ENCODE measurements around the gene COBL. TPM values are rescaled to one million over a fixed set of nuclear protein-coding genes. Genes with fewer than 3 reads are reported as not detected.

COBL gene
- total RNA-seq, 1 donor from 2014 or later, result 25.7 TPM

GRCh38 chr7:51229620-51230323, 86.8 kb downstream of the COBL start:
- TF ChIP-seq, protein P1, sequence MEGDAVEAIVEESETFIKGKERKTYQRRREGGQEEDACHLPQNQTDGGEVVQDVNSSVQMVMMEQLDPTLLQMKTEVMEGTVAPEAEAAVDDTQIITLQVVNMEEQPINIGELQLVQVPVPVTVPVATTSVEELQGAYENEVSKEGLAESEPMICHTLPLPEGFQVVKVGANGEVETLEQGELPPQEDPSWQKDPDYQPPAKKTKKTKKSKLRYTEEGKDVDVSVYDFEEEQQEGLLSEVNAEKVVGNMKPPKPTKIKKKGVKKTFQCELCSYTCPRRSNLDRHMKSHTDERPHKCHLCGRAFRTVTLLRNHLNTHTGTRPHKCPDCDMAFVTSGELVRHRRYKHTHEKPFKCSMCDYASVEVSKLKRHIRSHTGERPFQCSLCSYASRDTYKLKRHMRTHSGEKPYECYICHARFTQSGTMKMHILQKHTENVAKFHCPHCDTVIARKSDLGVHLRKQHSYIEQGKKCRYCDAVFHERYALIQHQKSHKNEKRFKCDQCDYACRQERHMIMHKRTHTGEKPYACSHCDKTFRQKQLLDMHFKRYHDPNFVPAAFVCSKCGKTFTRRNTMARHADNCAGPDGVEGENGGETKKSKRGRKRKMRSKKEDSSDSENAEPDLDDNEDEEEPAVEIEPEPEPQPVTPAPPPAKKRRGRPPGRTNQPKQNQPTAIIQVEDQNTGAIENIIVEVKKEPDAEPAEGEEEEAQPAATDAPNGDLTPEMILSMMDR (conservative IDR thresholded peaks at IDR 0.05), result no peak
- Mint-ChIP-seq H3K27me3 (no peaks in the 10 kb centered on the region), H3K4me1 (ENCODE audit: unreplicated experiment) (peaks cover 45% of the 10 kb centered on the region), H3K27ac (no peak overlapping the region), H3K36me3 (no peaks in the 10 kb centered on the region), H3K4me3 (no peak overlapping the region), H3K9me3 (no peaks in the 10 kb centered on the region)
- DNase-seq (ENCODE audit: extremely low spot score, unreplicated experiment), result no peak

DNA sequence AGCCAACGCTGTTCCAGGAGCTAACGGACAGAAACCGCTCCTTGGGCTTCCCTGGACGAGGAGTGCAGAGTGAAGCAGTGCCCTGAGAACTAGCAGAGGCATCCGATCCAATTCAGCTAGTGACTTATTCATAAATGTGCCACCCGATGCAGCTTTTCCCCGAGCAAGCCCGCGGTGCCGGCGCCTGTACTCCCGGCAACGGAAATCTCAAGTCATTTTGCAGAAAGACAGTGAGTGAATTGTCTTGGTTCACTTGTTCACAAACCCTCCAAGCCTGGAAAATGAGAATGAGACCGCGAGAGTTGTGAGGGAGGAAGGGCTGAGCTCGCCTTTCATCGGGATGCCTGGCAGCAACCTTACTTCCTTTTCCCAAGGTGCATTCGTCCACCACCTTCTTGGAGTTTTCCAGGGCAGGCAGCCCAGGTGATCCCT, 87.5 kb downstream of the COBL start:
- no peak overlapping the region for H3K27ac Mint-ChIP-seq
- TF ChIP-seq, protein P1 (conservative IDR thresholded peaks at IDR 0.05), result no peak
- H3K27me3 Mint-ChIP-seq, result no peaks in the 10 kb centered on the region
- H3K4me1 Mint-ChIP-seq (ENCODE audit: unreplicated experiment), result peaks cover 40% of the 10 kb centered on the region
- no peaks in the 10 kb centered on the region for H3K9me3 Mint-ChIP-seq
- H3K4me3 Mint-ChIP-seq, result peak overlapping the region; percentile 43
- H3K36me3 Mint-ChIP-seq, result no peaks in the 10 kb centered on the region
- no peak for DNase-seq (ENCODE audit: extremely low spot score, unreplicated experiment)

- Mint-ChIP-seq H3K4me3 (peak overlapping the region; percentile 43), H3K4me1 (ENCODE audit: unreplicated experiment) (peaks cover 34% of the 10 kb centered on the region), H3K9me3 (no peaks in the 10 kb centered on the region), H3K27me3 (no peaks in the 10 kb centered on the region), H3K27ac (peak overlapping the region; percentile 37), H3K36me3 (no peaks in the 10 kb centered on the region)
- DNase-seq (ENCODE audit: extremely low spot score, unreplicated experiment), result no peak
- TF ChIP-seq, protein P1 (conservative IDR thresholded peaks at IDR 0.05), result no peak
Observed at GRCh38 chr7:51228386-51228958, 88.1 kb downstream of the COBL start.

DNA sequence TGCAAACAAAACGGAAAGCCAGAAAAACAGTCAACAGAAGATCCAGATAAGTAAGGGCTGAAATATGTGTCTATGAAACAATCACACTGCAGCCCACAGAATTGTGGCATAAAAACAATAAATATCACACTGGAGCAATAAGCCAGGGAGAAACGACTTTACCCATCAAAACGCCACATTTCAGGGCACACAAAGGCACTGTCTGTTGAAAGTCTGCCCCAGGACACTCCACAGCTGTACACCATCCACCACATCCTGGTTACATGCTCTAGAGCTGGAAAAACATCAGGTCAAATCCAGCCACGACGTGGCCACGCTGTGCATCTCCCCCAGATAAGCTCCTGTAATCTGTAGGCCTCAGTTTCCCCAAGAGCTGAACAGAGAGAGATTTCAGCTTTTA, 88.7 kb downstream of the COBL start:
- no peak overlapping the region for H3K27ac Mint-ChIP-seq
- no peak overlapping the region for H3K4me3 Mint-ChIP-seq
- peaks cover 28% of the 10 kb centered on the region for H3K4me1 Mint-ChIP-seq (ENCODE audit: unreplicated experiment)
- H3K27me3 Mint-ChIP-seq, result no peaks in the 10 kb centered on the region
- DNase-seq (ENCODE audit: extremely low spot score, unreplicated experiment), result no peak
- H3K36me3 Mint-ChIP-seq, result no peaks in the 10 kb centered on the region
- TF ChIP-seq, protein P1 (conservative IDR thresholded peaks at IDR 0.05), result no peak
- no peaks in the 10 kb centered on the region for H3K9me3 Mint-ChIP-seq

GRCh38 chr7:51226916-51227535, 89.6 kb downstream of the COBL start:
- H3K36me3 Mint-ChIP-seq, result no peaks in the 10 kb centered on the region
- H3K4me3 Mint-ChIP-seq, result no peak overlapping the region
- H3K9me3 Mint-ChIP-seq, result no peaks in the 10 kb centered on the region
- no peak overlapping the region for H3K27ac Mint-ChIP-seq
- no peak for DNase-seq (ENCODE audit: extremely low spot score, unreplicated experiment)
- no peaks in the 10 kb centered on the region for H3K27me3 Mint-ChIP-seq
- H3K4me1 Mint-ChIP-seq (ENCODE audit: unreplicated experiment), result peaks cover 25% of the 10 kb centered on the region
- TF ChIP-seq, protein P1 (conservative IDR thresholded peaks at IDR 0.05), result no peak

Data from type B pancreatic cell (in vitro differentiated cells).